NCI-H2227 (cell line): Measurements from ENCODE around the gene CAMKK1.

Experiments
- DNase-seq: peaks from one replicate; lab custom pipeline; 2025; ENCODE audit not compliant: unreplicated experiment; lab: John Stamatoyannopoulos, UW

CAMKK1 gene

GRCh38 chr17:3814361-3814760 is 78.5 kb downstream of the CAMKK1 start:
- DNase-seq: no peak

DNA sequence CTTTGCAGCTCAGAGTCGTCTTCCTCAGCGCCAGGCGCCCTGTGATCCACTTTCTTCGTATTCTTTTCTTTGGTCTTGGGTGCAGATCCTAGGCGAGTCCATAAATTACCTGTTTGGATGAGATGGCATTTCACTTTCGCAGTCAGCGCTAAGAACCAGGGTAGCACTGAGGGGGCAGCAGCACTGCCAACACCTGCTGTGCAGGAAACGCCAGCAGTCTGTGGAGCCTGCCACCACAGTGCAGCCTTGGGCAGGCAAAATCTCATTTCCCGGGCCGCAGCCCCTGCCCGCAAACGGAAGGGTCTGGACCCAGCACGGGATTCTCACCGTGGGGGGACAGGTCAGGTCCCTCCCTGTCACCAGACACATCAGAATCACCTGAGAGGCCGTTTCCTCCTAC is 79.7 kb downstream of the CAMKK1 start:
- DNase-seq: no peak

- no peak for DNase-seq
Observed at GRCh38 chr17:3812771-3813170, 80.1 kb downstream of the CAMKK1 start.

DNA sequence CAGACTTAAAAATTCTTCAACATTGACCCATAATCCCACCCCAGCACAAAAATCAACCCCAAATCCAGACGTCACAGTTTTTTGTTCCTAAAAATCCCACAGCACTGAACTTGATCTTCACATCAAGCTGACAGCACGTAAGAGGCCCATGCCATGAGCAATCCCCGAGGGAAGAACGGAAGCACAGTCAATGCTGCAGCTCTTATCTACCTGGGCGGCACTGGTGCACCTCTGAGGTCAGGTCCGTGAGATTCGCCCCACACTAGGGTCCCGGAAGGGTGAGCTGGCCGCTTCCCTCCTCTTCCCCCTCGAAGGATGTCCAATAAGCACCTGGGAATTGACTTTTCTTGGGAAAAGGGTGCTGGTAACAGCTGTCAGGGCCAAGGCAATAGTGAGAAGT is 80.6 kb downstream of the CAMKK1 start:
- DNase-seq: no peak
